Smooth muscle cell (in vitro differentiated cells): ENCODE data around the gene TIMD4. TPM values are rescaled to one million over a fixed set of nuclear protein-coding genes. Genes with fewer than 3 reads are reported as not detected.
"Not testable (repeated sequence)": the region's sequence is repeated elsewhere in the genome, so short reads cannot be mapped to it uniquely, and the experiment has no call there.

Experiments used
- DNase-seq: peaks from one replicate; lab custom pipeline; 2025; ENCODE audit not compliant: unreplicated experiment; lab: John Stamatoyannopoulos, UW
- H2AFZ ChIP-seq: fragments of 200-600 bp; sonication (generic); 2 replicates; pipeline ENCODE4 v1.6.0; 2016; ENCODE audit warnings: antibody characterized with exemption, low read depth, mild to moderate bottlenecking
- H3F3A ChIP-seq: fragments of 200-600 bp; sonication (generic); 2 replicates; pipeline ENCODE4 v1.6.0; 2017; ENCODE audit warnings: antibody characterized with exemption, low read depth
- H3K27ac ChIP-seq: fragments of 200-600 bp; sonication (generic); 2 replicates; pipeline ENCODE4 v1.5.1; 2016; ENCODE audit warnings: low read depth, mild to moderate bottlenecking
- H3K27me3 ChIP-seq: fragments of 200-600 bp; sonication (generic); 2 replicates; pipeline ENCODE4 v1.6.1; 2016; ENCODE audit warnings: low read depth, mild to moderate bottlenecking
- H3K36me3 ChIP-seq: fragments of 200-600 bp; sonication (generic); 2 replicates; pipeline ENCODE4 v1.5.1; 2016; ENCODE audit warnings: low read depth
- H3K4me1 ChIP-seq: fragments of 200-600 bp; sonication (generic); 2 replicates; pipeline ENCODE4 v1.5.1; 2016; ENCODE audit warnings: low read depth
- H3K4me2 ChIP-seq: fragments of 200-600 bp; sonication (generic); 2 replicates; pipeline ENCODE4 v1.6.0; 2016; ENCODE audit warnings: mild to moderate bottlenecking
- H3K4me3 ChIP-seq: fragments of 200-600 bp; sonication (generic); 2 replicates; pipeline ENCODE4 v1.5.1; 2016; ENCODE audit warnings: mild to moderate bottlenecking
- H3K79me2 ChIP-seq: fragments of 200-600 bp; sonication (generic); 2 replicates; pipeline ENCODE4 v1.6.0; 2016; ENCODE audit warnings: low read depth, mild to moderate bottlenecking
- H3K9ac ChIP-seq: fragments of 200-600 bp; sonication (generic); 2 replicates; pipeline ENCODE4 v1.6.0; 2016; ENCODE audit warnings: low read depth
- H3K9me3 ChIP-seq: fragments of 200-600 bp; sonication (generic); replicated peaks from 2 replicates; pipeline ENCODE4 v1.5.1; 2016; ENCODE audit warnings: low read depth
- H4K20me1 ChIP-seq: fragments of 200-600 bp; sonication (generic); 2 replicates; pipeline ENCODE4 v1.6.0; 2016; ENCODE audit warnings: low read depth
- CTCF ChIP-seq: fragments of 200-600 bp; sonication (generic); IDR thresholded peaks from 2 replicates; pipeline ENCODE4 v1.5.1; 2017; ENCODE audit warnings: borderline replicate concordance, mild to moderate bottlenecking, antibody characterized with exemption; ENCODE audit not compliant: insufficient read depth, poor library complexity, severe bottlenecking
- WGBS: methylation state at CpG from one replicate; pipeline ENCODE4 v1.1.7; 2016; ENCODE audit warnings: low lambda C conversion rate; 5-methylcytosine and 5-hydroxymethylcytosine counted together
- polyA plus RNA-seq: library from polyadenylated mRNA; unstranded; fragments of >200 nt; fragmentation: Nextera tagmentation; extraction: Ambion mirVana; gene quantifications from 2 replicates; pipeline ENCODE4 v1.2.1, GENCODE V29; 2016
- total RNA-seq: library from RNA; depleted of rRNA; stranded (reverse); fragments of >200 nt; gene quantifications from 2 replicates; pipeline ENCODE4 v1.2.3, GENCODE V29; 2014

Gene TIMD4
- total and polyA plus RNA-seq, 2 experiments from 2014 or later = not detected

GRCh38 chr5:156950716-156951115, 12.3 kb downstream of the TIMD4 start:
- TF ChIP-seq CTCF = no peak
- H3K36me3 ChIP-seq = no peaks in the 10 kb centered on the region
- H4K20me1 ChIP-seq = no peaks in the 10 kb centered on the region
- no peak overlapping the region for H3K4me3 ChIP-seq
- no peak for DNase-seq
- no peaks in the 10 kb centered on the region for H3K9me3 ChIP-seq
- no peak overlapping the region for H3K9ac ChIP-seq
- no peak overlapping the region for H3K27ac ChIP-seq
- WGBS = 87% methylated on average over 3 of the region's 3 CpGs
- no peaks in the 10 kb centered on the region for H3K4me1 ChIP-seq
- H3K79me2 ChIP-seq = no peaks in the 10 kb centered on the region
- H3K4me2 ChIP-seq = no peak overlapping the region
- H2AFZ ChIP-seq = no peak overlapping the region
- no peaks in the 10 kb centered on the region for H3F3A ChIP-seq
- no peaks in the 10 kb centered on the region for H3K27me3 ChIP-seq

GRCh38 chr5:156949424-156949823, 13.6 kb downstream of the TIMD4 start:
- TF ChIP-seq CTCF = no peak
- no peak overlapping the region for H3K4me3 ChIP-seq
- no peaks in the 10 kb centered on the region for H3K79me2 ChIP-seq
- H2AFZ ChIP-seq = no peak overlapping the region
- no peaks in the 10 kb centered on the region for H4K20me1 ChIP-seq
- no peaks in the 10 kb centered on the region for H3K36me3 ChIP-seq
- H3F3A ChIP-seq = no peaks in the 10 kb centered on the region
- no peaks in the 10 kb centered on the region for H3K9me3 ChIP-seq
- H3K9ac ChIP-seq = no peak overlapping the region
- H3K27me3 ChIP-seq = no peaks in the 10 kb centered on the region
- H3K27ac ChIP-seq = no peak overlapping the region
- H3K4me2 ChIP-seq = no peak overlapping the region
- DNase-seq = no peak
- no peaks in the 10 kb centered on the region for H3K4me1 ChIP-seq

GRCh38 chr5:156947925-156948324, 15.1 kb downstream of the TIMD4 start:
- H3F3A ChIP-seq = no peaks in the 10 kb centered on the region
- H3K9me3 ChIP-seq = no peaks in the 10 kb centered on the region
- DNase-seq = no peak
- H3K79me2 ChIP-seq = no peaks in the 10 kb centered on the region
- WGBS = 89% methylated on average over 3 of the region's 3 CpGs
- no peak overlapping the region for H3K4me3 ChIP-seq
- no peak overlapping the region for H3K9ac ChIP-seq
- H3K4me1 ChIP-seq = no peaks in the 10 kb centered on the region
- H4K20me1 ChIP-seq = no peaks in the 10 kb centered on the region
- no peaks in the 10 kb centered on the region for H3K36me3 ChIP-seq
- no peak overlapping the region for H3K4me2 ChIP-seq
- no peak overlapping the region for H2AFZ ChIP-seq
- TF ChIP-seq CTCF = no peak
- H3K27ac ChIP-seq = no peak overlapping the region
- H3K27me3 ChIP-seq = no peaks in the 10 kb centered on the region

GRCh38 chr5:156942064-156942463, 21.0 kb downstream of the TIMD4 start:
- no peak overlapping the region for H2AFZ ChIP-seq
- no peaks in the 10 kb centered on the region for H3K9me3 ChIP-seq
- no peak overlapping the region for H3K9ac ChIP-seq
- no peak overlapping the region for H3K4me2 ChIP-seq
- no peaks in the 10 kb centered on the region for H3K4me1 ChIP-seq
- no peaks in the 10 kb centered on the region for H4K20me1 ChIP-seq
- no peak for TF ChIP-seq CTCF
- 84% methylated on average over 2 of the region's 2 CpGs for WGBS
- no peaks in the 10 kb centered on the region for H3F3A ChIP-seq
- no peak overlapping the region for H3K27ac ChIP-seq
- H3K27me3 ChIP-seq = no peaks in the 10 kb centered on the region
- no peaks in the 10 kb centered on the region for H3K36me3 ChIP-seq
- no peaks in the 10 kb centered on the region for H3K79me2 ChIP-seq
- no peak overlapping the region for H3K4me3 ChIP-seq
- DNase-seq = no peak

GRCh38 chr5:156940462-156940861, 22.6 kb downstream of the TIMD4 start:
- not testable (repeated sequence) for H4K20me1 ChIP-seq, H3K4me2 ChIP-seq, H3K27ac ChIP-seq, DNase-seq, H3F3A ChIP-seq, H3K4me1 ChIP-seq, H3K27me3 ChIP-seq, H3K79me2 ChIP-seq, H3K36me3 ChIP-seq, H3K9me3 ChIP-seq, H2AFZ ChIP-seq, H3K4me3 ChIP-seq, H3K9ac ChIP-seq
- 98% methylated on average over 28 of the region's 28 CpGs for WGBS
